Stimulated activated CD4-positive, alpha-beta T cell treated with anti-CD3 and anti-CD28 coated beads, Interleukin-2, amount 100 ng/mL, for 48 hours (primary cell): ENCODE measurements around the gene PNRC2.
"Not testable (repeated sequence)": the region's sequence is repeated elsewhere in the genome, so short reads cannot be mapped to it uniquely, and the experiment has no call there.

Experiments
- DNase-seq, 2 donors: peaks; one replicate each; pipeline ENCODE4 v3.0.0-alpha.2; 2020

PNRC2 gene

GRCh38 chr1:23995431-23995837 is 35.8 kb downstream of the PNRC2 start:
- DNase-seq = no peak

DNA sequence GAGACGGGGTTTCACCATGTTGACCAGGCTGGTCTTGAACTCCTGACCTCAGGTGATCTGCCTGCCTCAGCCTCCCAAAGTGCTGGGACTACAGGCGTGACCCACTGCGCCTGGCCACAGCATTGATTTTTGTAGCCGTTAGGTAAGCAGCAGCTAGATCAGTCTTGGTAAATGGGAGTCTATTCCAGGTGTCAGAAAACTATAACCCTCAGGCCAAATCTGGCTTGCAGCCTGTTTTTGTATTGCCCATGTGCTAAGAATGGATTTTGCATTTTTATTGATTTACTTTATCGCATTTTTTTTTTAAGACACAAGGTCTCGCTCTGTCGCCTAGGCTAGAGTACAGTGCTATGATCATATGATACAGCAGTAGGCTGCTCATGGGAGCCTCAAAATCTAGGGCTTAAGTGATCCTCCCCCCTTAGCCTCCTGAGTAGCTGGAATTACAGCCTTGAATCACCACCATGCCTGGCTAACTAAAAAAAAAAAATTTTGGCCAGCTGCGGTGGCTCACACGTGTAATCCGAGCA is 37.1 kb downstream of the PNRC2 start:
- DNase-seq = no peak

DNA sequence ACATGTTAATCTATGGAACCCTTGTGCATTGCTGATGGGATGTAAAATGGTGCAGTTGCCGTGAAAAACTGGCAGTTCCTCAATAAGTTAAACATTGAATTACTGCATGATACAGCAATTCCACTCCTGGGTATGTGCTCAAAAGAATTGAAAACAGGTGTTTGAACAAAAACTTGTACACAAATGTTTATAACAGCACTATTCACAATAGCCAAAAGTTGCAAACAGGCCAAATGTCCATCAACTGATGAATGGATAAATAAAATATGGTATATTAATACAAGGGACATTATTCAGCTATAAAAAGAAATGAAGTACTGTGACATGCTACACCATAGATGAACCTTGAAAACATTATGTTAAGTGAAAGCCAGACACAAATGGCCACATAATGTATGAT is 38.2 kb downstream of the PNRC2 start:
- DNase-seq = no peak

DNA sequence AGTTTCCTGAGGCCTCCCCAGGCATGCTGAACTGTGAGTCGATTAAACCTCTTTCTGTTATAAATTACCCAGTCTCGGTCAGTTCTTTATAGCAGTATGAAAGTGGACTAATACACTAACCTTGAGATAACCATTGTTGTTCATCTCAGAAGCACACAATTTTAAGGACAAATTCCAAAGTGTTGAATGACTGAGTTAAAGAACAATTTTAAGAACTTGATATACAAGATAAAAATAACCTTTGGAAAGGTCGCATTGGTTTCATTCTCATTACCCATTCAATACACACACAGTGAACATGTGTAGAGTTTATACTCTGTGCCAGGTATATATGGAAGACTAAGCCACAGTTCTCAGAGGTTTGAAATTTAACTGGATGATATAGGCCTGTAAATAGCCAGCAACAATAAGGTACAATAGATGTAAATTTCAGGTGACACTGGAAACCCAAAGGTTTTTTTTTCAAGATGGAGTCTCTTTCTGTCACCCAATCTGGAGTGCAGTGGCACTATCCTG is 39.6 kb downstream of the PNRC2 start:
- DNase-seq = no peak

DNA sequence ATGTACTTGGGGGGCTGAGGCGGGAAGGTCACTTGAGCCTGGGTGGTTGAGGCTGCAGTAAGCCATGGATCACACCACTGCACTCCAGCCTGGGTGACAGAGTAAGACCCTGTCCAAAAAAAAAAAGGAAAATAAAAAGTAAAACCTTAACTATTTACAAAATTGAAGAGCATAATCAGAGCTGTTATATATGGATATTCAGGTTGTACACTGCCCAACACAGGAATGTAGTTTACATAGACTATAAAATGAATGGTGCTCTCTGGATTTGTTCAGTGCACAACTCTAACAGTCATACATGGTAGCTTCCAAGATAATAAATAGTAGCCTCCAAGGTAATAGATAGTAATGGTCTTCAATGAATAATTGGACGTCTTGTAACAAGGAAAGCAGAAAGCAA is 43.1 kb downstream of the PNRC2 start:
- DNase-seq = no peak

- no peak for DNase-seq
Measured at GRCh38 chr1:24003331-24003972, 43.8 kb downstream of the PNRC2 start.

DNA sequence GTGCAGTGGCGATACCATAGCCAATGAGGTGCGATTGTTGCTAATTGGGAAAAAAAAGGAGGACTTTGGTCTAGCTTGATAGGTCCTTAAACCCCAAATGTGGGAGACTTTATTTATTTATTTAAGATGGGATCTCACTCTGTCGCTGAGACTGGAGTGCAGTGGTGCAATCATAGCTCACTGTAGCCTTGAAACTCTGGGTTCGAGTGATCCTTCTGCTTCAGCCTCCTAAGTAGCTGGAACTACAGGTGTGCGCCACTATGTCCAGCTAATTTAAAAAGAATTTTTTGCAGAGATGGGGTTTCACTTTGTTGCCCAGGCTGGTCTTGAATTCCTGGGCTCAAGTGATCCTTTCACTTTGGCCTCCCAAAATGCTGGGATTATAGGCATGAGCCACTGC is 44.5 kb downstream of the PNRC2 start:
- DNase-seq = no peak

GRCh38 chr1:24005163-24005562 is 45.5 kb downstream of the PNRC2 start:
- no peak for DNase-seq

GRCh38 chr1:24007079-24007478 is 47.5 kb downstream of the PNRC2 start:
- no peak for DNase-seq

DNA sequence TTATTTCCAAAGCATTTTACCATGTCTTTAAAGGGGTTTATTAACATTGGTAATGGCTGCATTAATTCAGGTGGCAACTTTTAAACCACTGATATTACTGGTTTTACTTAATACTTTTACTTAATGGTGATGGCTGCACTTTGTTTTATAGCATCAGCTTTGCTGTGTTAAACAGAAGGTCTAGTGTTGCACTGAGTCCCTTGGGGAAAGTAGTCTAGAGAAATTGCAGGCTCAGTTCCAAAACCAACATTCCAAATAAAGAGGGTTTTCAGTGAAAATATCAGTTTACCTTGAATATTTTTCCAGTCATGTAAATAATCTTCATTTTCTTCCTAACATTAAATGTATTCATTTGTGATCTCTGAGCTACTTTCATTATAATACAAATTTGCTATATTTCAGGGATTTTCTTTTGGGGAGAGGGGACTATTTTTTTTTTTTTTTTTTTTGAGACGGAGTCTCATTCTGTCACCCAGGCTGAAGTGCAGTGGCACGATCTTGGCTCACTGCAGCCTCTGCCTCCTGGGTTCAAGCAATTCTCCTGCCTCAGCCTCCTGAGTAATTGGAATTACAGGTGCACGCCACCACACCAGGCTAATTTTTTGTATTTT is 49.1 kb downstream of the PNRC2 start:
- not testable (repeated sequence) for DNase-seq

DNA sequence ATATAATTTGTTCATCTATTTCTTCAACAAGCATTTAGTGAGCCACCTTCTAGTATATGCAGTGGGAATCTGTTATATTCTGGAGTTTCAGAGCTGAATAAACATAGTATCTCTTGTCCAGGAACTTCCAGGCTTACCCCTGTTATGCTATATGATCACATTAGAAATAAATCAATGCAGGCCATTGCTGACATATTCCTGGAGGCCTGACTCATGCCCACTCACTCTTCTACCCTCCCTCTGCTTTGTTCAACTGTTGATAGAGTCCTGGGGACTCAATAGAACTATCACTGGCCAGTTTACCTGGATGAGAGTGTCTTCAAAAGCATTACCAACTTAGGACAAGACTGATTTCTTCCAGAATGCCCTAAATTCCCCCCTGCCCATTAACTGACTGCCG is 49.8 kb downstream of the PNRC2 start:
- DNase-seq = no peak

- no peak for DNase-seq
Measured at GRCh38 chr1:24010650-24011049, 51.0 kb downstream of the PNRC2 start.

DNA sequence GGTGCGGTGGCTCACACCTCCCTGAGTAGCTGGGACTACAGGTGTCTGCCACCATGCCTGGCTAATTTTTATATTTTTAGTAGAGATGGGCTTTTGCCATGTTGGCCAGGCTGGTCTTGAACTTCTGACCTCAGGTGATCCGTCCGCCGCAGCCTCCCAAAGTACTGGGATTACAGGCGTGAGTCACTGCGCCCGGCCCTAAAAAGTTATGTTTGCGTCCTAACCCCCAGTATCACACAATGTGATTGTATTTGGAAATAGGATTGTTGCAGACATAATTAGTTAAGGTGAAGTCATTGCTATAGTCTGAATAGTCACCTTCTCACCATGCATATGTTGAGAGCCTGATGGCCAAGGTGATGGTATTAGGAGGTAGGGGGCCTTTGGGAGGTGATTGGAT is 53.2 kb downstream of the PNRC2 start:
- not testable (repeated sequence) for DNase-seq
